SK-N-SH (cell line): Measurements from ENCODE around the gene CCT4. TPM values are rescaled to one million over a fixed set of nuclear protein-coding genes. Genes with fewer than 3 reads are reported as not detected.

ENCODE experiments used
- CTCF ChIA-PET: fragments of 300-600, 350-600 bp; formaldehyde crosslinking; extraction: SDS; loops from one replicate; lab custom pipeline; 2021; lab: Yijun Ruan, JAX
- POLR2A ChIA-PET: fragments of 350-600 bp; sonication (Branson Sonifier 250); formaldehyde crosslinking; extraction: SDS; loops from one replicate; lab custom pipeline; 2020; ENCODE audit warnings: antibody characterized with exemption, inconsistent platforms; lab: Yijun Ruan, JAX
- DNase-seq: peaks from one replicate; pipeline ENCODE4 v3.0.0; 2012
- H2AFZ ChIP-seq: fragments of 200-600 bp; sonication (generic); 2 replicates; pipeline ENCODE4 v1.8.1; 2016; ENCODE audit warnings: antibody characterized with exemption, mild to moderate bottlenecking, low read depth
- H3F3A ChIP-seq: fragments of 200-600 bp; sonication (generic); replicated peaks from 2 replicates; pipeline ENCODE3; 2016; ENCODE audit warnings: antibody characterized with exemption, mild to moderate bottlenecking; ENCODE audit not compliant: insufficient read depth
- H3K27ac ChIP-seq, 2 experiments: fragments of 200-500 bp in 1 of 2; fragments of 200-600 bp in 1 of 2; sonication (Bioruptor generic) in 1 of 2; sonication (generic), shearing (Covaris generic) in 1 of 2; 2 replicates each; pipeline versions ENCODE4 v1.5.1 to v1.6.1; 2014 to 2016; ENCODE audit warnings: low read depth in 2 of 2, inconsistent platforms in 1 of 2, low read length in 1 of 2, mild to moderate bottlenecking in 1 of 2, mixed read lengths in 1 of 2
- H3K27me3 ChIP-seq: fragments of 200-600 bp; sonication (generic), shearing (Covaris generic); 2 replicates; pipeline ENCODE4 v1.6.1; 2016; ENCODE audit warnings: mixed run types; ENCODE audit not compliant: insufficient read depth
- H3K36me3 ChIP-seq, 2 experiments: fragments of 200-500 bp in 1 of 2; fragments of 200-600 bp in 1 of 2; sonication (Bioruptor generic) in 1 of 2; sonication (generic) in 1 of 2; replicated peaks in 1 of 2; 2 replicates each; pipeline versions ENCODE3 to v1.5.1; 2014 to 2016; ENCODE audit warnings: low read length in 1 of 2, mild to moderate bottlenecking in 1 of 2; ENCODE audit not compliant: insufficient read depth in 2 of 2, control insufficient read depth in 1 of 2
- H3K4me1 ChIP-seq, 2 experiments: fragments of 200-500 bp in 1 of 2; fragments of 200-600 bp in 1 of 2; sonication (Bioruptor generic) in 1 of 2; sonication (generic), shearing (Covaris generic) in 1 of 2; 2 replicates each; pipeline versions ENCODE4 v1.5.1 to v1.6.1; 2014 to 2016; ENCODE audit warnings: low read depth in 1 of 2, low read length in 1 of 2, mixed run types in 1 of 2; ENCODE audit not compliant: insufficient read depth in 2 of 2, control insufficient read depth in 1 of 2
- H3K4me2 ChIP-seq: fragments of 200-600 bp; sonication (generic), shearing (Covaris generic); 2 replicates; pipeline ENCODE4 v1.6.1; 2017; ENCODE audit warnings: mixed run types
- H3K4me3 ChIP-seq, 2 experiments: fragments of 200-500 bp in 1 of 2; fragments of 200-600 bp in 1 of 2; sonication (Bioruptor generic) in 1 of 2; sonication (generic), shearing (Covaris generic) in 1 of 2; 2 replicates each; pipeline versions ENCODE4 v1.5.1 to v1.8.1; 2014 to 2016; ENCODE audit warnings: low read depth in 2 of 2, inconsistent platforms in 1 of 2, low read length in 1 of 2, mild to moderate bottlenecking in 1 of 2, mixed read lengths in 1 of 2, moderate library complexity in 1 of 2
- H3K79me2 ChIP-seq: fragments of 200-600 bp; sonication (generic); 2 replicates; pipeline ENCODE4 v1.8.1; 2017; ENCODE audit warnings: mild to moderate bottlenecking; ENCODE audit not compliant: insufficient read depth
- H3K9ac ChIP-seq: fragments of 200-600 bp; sonication (generic); 2 replicates; pipeline ENCODE4 v1.6.1; 2017; ENCODE audit warnings: mixed run types
- H3K9me2 ChIP-seq: fragments of 200-600 bp; sonication (generic); 2 replicates; pipeline ENCODE4 v1.6.1; 2017; ENCODE audit warnings: mixed run types
- H3K9me3 ChIP-seq: fragments of 200-600 bp; sonication (generic); 2 replicates; pipeline ENCODE4 v1.6.1; 2017; ENCODE audit warnings: mixed run types, mild to moderate bottlenecking, moderate library complexity
- H4K20me1 ChIP-seq: fragments of 200-600 bp; sonication (generic); 2 replicates; pipeline ENCODE4 v1.6.1; 2017; ENCODE audit warnings: mild to moderate bottlenecking, mixed run types; ENCODE audit not compliant: insufficient read depth
- CTCF ChIP-seq: fragments of 200-600 bp; sonication (generic); IDR thresholded peaks from 2 replicates; pipeline ENCODE4 v1.6.1; 2017; ENCODE audit warnings: antibody characterized with exemption, mild to moderate bottlenecking, moderate library complexity
- ELF1 ChIP-seq: IDR thresholded peaks from 2 replicates; pipeline ENCODE4 v1.4.0; 2012
- EP300 ChIP-seq, 2 experiments: IDR thresholded peaks; 2 replicates each; pipeline versions ENCODE4 v1.4.0 to v1.6.1; 2012; ENCODE audit warnings: borderline replicate concordance in 1 of 2, low read depth in 1 of 2, low read length in 1 of 2
- FOSL2 ChIP-seq: IDR thresholded peaks from 2 replicates; pipeline ENCODE4 v1.4.0; 2012; ENCODE audit warnings: low read depth, mild to moderate bottlenecking, moderate library complexity, borderline replicate concordance
- GABPA ChIP-seq: IDR thresholded peaks from 2 replicates; pipeline ENCODE4 v1.4.0; 2012; ENCODE audit warnings: low read depth, mild to moderate bottlenecking
- GATA2 ChIP-seq: sonication (generic); formaldehyde crosslinking; IDR thresholded peaks from 2 replicates; pipeline ENCODE4 v1.5.0; 2020; ENCODE audit warnings: mild to moderate bottlenecking, missing genetic modification reagents
- IRF3 ChIP-seq: fragments of 150-350 bp; IDR thresholded peaks from 2 replicates; pipeline ENCODE4 v1.6.1; 2016; ENCODE audit warnings: mild to moderate bottlenecking, low read depth, low read length
- JUND ChIP-seq: IDR thresholded peaks from 2 replicates; pipeline ENCODE4 v1.4.0; 2012
- MEF2A ChIP-seq: IDR thresholded peaks from 2 replicates; pipeline ENCODE4 v1.4.0; 2012; ENCODE audit warnings: low read depth, borderline replicate concordance
- MXI1 ChIP-seq: IDR thresholded peaks from 2 replicates; pipeline ENCODE4 v1.6.1; 2012; ENCODE audit warnings: mild to moderate bottlenecking, low read depth, low read length, improper control_type of control experiment
- POLR2AphosphoS5 ChIP-seq: IDR thresholded peaks from 2 replicates; pipeline ENCODE4 v1.6.1; 2012; ENCODE audit warnings: low read depth, low read length
- REST ChIP-seq: IDR thresholded peaks from 2 replicates; pipeline ENCODE4 v1.6.1; 2012; ENCODE audit warnings: mild to moderate bottlenecking, low read depth, low read length, moderate library complexity
- RXRA ChIP-seq: IDR thresholded peaks from 2 replicates; pipeline ENCODE4 v1.4.0; 2012; ENCODE audit warnings: low read depth, mild to moderate bottlenecking, borderline replicate concordance
- SIN3A ChIP-seq: IDR thresholded peaks from 2 replicates; pipeline ENCODE4 v1.6.1; 2012; ENCODE audit warnings: low read depth, mild to moderate bottlenecking, low read length, moderate library complexity, borderline replicate concordance
- SMC3 ChIP-seq: IDR thresholded peaks from 2 replicates; pipeline ENCODE4 v1.6.1; 2012; ENCODE audit warnings: low read depth, low read length, improper control_type of control experiment
- TAF1 ChIP-seq: IDR thresholded peaks from 2 replicates; pipeline ENCODE4 v1.6.1; 2012; ENCODE audit warnings: low read depth, mild to moderate bottlenecking, low read length, moderate library complexity, borderline replicate concordance
- YY1 ChIP-seq: IDR thresholded peaks from 2 replicates; pipeline ENCODE4 v1.4.0; 2012; ENCODE audit warnings: low read depth, mild to moderate bottlenecking
- WGBS: methylation state at CpG from one replicate; pipeline ENCODE4 v1.1.6; 2017; ENCODE audit warnings: low lambda C conversion rate; 5-methylcytosine and 5-hydroxymethylcytosine counted together
- polyA plus RNA-seq, 3 experiments: library from polyadenylated mRNA; depleted of rRNA; stranded (reverse); fragments of >200 nt; gene quantifications; 2 replicates each; pipeline ENCODE4 v1.2.3, GENCODE V29; 2012

The CCT4 gene
- polyA plus RNA-seq, 1 of the 3 experiments (the other 2 are of a cell fraction) = 75.0 TPM

DNA sequence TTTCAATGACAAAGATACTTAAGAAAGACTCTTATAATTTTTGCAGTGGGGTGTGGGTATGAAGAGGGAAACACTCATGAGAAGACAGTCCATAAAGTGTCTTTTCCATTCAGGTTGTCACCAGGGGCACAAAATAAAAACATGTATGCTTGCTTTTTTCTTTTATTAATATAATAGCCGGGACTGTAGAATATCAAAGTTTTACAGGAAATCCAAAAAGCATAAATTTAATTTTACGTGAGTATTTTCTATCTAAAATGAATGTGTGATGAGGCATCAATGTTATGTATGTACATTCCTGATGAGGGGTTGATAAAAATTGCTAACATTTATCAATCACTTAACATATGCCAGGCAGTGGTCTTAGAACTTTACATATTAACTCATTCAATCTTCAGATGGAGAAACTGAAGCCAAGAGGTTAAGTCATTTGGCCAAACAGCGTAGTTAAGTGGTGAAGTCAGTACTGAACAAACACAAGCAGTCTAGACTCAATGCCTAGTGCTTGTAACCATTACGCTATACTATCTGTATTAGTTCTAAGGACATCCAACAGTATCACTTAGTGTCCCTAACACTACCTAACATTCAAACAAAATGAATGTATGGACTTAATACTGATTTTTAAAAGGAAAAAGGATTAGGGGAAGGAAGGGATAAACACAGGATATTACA is 10.7 kb downstream of the CCT4 start:
- DNase-seq = no peak
- ChIA-PET CTCF (no interaction called here), POLR2A (no interaction called here)
- H3K4me1 ChIP-seq = peaks cover 0 to under 1% of the 10 kb centered on the region in 2 experiments; a peak in 2 of 4 replicates
- H3F3A ChIP-seq = peaks cover 38% of the 10 kb centered on the region
- H3K4me2 ChIP-seq = no peak overlapping the region
- H3K9me3 ChIP-seq = no peaks in the 10 kb centered on the region
- H4K20me1 ChIP-seq = no peaks in the 10 kb centered on the region
- 89% methylated on average over 4 of the region's 4 CpGs for WGBS
- no peak overlapping the region for H3K4me3 ChIP-seq
- H3K9me2 ChIP-seq = no peaks in the 10 kb centered on the region
- no peak overlapping the region for H3K9ac ChIP-seq
- H3K36me3 ChIP-seq = peaks cover 70 to 100% of the 10 kb centered on the region in 2 experiments
- TF ChIP-seq MEF2A = no peak
- TF ChIP-seq MXI1 = no peak
- TF ChIP-seq CTCF = no peak
- no peak for TF ChIP-seq SIN3A
- TF ChIP-seq GABPA = no peak
- H2AFZ ChIP-seq = no peak overlapping the region
- no peak overlapping the region for H3K27ac ChIP-seq
- H3K79me2 ChIP-seq = peaks cover 62% of the 10 kb centered on the region
- no peaks in the 10 kb centered on the region for H3K27me3 ChIP-seq

GRCh38 chr2:61876400-61876799 is 12.1 kb downstream of the CCT4 start:
- DNase-seq = no peak
- Histone ChIP-seq H3K36me3 (peaks cover 73 to 100% of the 10 kb centered on the region in 2 experiments), H3K4me3 (no peak overlapping the region), H3K79me2 (peaks cover 56% of the 10 kb centered on the region), H3K27ac (no peak overlapping the region), H3K9me2 (no peaks in the 10 kb centered on the region), H3F3A (peaks cover 35% of the 10 kb centered on the region), H3K9me3 (no peaks in the 10 kb centered on the region), H3K4me2 (no peak overlapping the region), H3K4me1 (peaks cover 0 to 4% of the 10 kb centered on the region in 2 experiments; a peak in 2 of 4 replicates), H4K20me1 (no peaks in the 10 kb centered on the region), H3K27me3 (no peaks in the 10 kb centered on the region), H2AFZ (no peak overlapping the region), H3K9ac (no peak overlapping the region)
- ChIA-PET POLR2A (no interaction called here), CTCF (no interaction called here)
- 53% methylated on average over 1 of the region's 1 CpG for WGBS
- TF ChIP-seq EP300 (IDR thresholded peaks at IDR 0.05; ENCODE audit: borderline replicate concordance in 1 of 2, low read depth in 1 of 2, low read length in 1 of 2) = no peak
- TF ChIP-seq FOSL2 = no peak
- TF ChIP-seq POLR2AphosphoS5 = no peak
- no peak for TF ChIP-seq RXRA
- TF ChIP-seq SIN3A = no peak
- no peak for TF ChIP-seq MEF2A
- no peak for TF ChIP-seq TAF1
- no peak for TF ChIP-seq GATA2 (CRISPR knock-in tag)
- TF ChIP-seq JUND = no peak
- TF ChIP-seq REST = no peak
- TF ChIP-seq ELF1 = no peak
- no peak for TF ChIP-seq YY1
- TF ChIP-seq SMC3 = no peak
- TF ChIP-seq IRF3 = no peak
